ENCODE results near the gene MEIS2.
A peak's percentile ranks its signal among the peaks of the same experiment; 100 is the strongest.
"Not testable (repeated sequence)": the region's sequence is repeated elsewhere in the genome, so short reads cannot be mapped to it uniquely, and the experiment has no call there.

The MEIS2 gene

GRCh38 chr15:37008205-37008604 is 92.1 kb downstream of the MEIS2 start:
- DNase-seq (ENCODE audit: low read depth): no peak

DNA sequence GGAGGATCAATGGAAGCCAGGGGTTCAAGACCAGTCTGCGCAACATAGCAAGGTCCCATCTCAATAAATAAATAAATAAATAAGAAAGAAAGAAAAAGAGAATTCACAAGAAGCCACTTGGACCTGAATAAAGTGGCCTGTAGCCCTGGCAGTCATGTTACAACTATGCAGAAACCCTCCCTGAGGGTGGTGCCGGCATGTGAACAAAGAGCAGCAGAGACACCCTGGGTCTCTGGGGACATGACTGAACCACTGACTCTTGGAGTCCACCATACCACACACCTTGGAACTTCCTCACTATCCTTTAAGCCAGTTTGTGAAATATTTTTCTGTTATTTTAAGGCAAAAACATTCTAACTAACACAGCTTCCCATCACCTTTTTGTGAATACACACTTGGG is 93.0 kb downstream of the MEIS2 start:
- DNase-seq (ENCODE audit: low read depth): no peak

DNA sequence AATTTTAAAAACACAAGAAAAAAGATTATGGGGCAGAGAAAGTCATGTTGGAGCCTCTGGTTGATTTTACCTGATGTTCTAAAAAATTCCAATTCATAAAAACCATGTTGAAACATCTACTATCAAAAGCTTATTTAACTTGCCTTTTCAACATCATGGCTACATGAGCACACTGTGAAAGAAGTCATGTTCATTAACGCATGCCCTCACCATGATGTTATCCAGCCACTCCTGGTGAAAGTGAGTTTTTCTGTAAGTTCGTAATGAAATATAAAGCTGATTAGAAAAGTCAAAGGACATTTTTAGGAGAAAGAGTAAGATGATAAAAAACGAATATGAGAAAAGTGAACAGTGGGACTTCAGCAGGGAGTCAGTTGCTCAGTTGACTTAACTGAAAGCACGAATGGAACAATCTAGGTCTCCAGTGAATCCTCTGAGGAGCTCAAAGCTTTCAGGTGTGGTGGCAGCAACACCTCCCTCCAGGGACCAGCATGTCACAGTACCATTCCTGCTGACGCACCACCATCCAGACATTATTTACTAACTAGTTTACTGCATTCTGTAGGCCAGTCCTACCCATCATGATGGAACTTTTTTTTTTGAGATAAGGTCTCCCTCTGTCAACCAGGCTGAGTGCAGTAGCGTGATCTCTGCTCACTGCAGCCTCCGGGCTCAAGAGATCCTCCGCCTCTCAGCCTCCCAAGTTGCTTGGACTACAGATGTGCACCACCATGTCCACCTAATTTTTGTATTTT is 95.2 kb downstream of the MEIS2 start:
- DNase-seq (ENCODE audit: low read depth): no peak

GRCh38 chr15:37004373-37004869 is 95.9 kb downstream of the MEIS2 start:
- no peak for DNase-seq (ENCODE audit: low read depth)

GRCh38 chr15:37002041-37002672 is 98.2 kb downstream of the MEIS2 start:
- no peak for DNase-seq (ENCODE audit: low read depth)

- no peak for DNase-seq (ENCODE audit: low read depth)
These were observed 98.9 kb downstream of the MEIS2 start for GRCh38 chr15:37001417-37001816.

DNA sequence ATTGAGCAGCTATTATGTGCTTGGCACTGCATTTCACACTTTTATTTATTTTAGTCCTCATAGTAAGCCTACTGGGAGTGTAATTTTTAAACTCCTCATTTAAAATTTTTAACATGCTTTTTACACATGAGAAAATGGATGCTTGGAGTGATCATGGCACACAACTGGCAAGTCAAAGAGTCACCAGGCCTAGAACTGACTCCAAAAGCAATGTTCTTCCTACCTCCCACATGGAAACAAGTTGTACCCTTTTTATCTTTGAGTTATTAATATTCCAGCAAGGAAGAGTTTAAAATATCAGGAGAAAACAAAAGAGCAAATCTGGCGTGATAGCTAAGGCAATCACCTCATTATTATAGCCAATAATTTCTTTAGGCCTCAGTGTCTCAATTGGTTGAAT is 100.6 kb downstream of the MEIS2 start:
- no peak for DNase-seq (ENCODE audit: low read depth)

DNA sequence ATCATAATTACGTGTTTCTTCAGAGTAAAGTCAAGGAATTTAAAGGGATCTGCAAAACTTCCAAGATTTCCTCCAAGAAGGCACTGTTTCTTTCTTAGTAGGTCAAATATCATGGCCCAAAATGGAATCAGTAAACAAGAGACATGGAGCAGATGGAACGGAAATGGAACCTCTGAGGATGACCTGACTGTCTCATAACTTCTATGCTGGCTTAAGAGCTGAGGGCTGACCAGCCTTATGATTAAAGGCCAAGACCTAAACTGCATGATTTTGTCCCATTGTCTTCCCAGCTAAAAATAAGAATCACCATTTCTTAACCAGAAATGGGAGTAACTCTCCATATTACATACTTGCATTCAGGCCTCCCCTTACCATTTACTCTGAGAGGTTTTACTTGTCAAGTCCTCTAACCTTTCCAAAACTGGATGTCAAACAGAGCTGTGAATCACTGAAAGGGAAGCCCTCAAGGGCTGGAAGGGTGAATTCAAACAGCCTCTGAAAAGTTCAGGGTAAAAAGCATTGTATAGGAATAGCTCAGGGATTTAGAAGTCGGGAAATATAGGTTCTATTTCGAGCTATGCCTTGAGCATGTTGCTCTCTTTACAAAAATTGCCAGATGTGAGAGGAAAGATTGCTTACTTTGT is 103.7 kb downstream of the MEIS2 start:
- no peak for DNase-seq (ENCODE audit: low read depth)

DNA sequence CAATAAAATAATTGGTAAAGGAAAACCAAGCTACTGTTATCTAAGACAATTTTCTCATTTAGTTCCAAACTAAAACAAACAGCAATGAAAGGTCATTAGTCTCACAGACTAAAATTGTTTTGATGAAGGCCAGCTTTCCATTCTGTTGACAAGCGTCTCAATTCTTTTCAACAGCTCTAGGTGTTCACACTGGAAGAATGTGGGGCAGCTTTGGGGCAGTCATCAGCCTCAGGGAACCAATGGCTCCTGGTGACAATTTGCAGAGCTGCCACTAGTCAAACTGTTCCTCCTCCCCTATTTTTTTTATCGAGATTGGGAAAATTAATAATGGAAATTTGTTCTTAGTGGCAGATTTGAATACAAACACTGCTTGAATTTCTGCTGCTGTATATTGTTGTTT is 104.2 kb downstream of the MEIS2 start:
- DNase-seq (ENCODE audit: low read depth): no peak

- no peak for DNase-seq (ENCODE audit: low read depth)
These were observed 105.6 kb downstream of the MEIS2 start for GRCh38 chr15:36994790-36995189.

DNA sequence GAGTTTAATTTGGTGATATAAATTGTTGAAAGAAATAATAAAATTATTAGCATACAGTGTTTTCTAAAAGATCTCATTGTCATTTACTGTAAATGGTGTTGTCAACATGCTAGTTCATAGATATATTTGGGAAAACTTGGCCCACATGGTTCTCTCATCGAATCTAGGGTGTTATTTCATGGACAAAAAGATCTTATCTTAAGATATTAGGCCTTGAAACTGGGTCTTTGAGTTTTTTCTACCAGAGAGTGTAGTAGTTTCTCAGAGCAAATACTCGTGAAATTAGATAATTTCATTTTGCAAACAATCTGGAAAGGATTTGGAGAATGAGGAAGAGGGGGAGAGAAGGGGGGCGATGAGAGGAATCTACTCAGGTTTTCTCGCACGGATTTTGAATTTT is 107.9 kb downstream of the MEIS2 start:
- DNase-seq (ENCODE audit: low read depth): no peak

DNA sequence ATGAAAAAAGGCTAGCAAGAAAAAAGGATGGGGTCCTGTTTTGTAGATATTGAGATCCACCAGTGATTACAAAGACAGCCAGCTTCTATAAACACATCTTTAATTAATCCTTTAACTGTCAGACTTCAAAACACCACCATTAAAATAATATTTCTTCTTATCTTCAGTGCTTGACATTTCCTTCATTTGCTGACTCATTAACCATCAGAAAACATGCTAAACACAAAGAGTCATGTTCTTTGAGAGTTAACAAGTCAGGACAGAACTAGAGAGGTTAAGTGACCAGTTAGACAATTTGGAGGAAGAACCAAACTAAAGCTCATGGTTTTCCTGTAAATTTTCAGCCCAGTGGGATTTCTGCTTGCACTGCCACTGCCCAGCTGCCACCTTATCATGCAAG is 111.4 kb downstream of the MEIS2 start:
- no peak for DNase-seq (ENCODE audit: low read depth)

- peak; percentile 21 for DNase-seq (ENCODE audit: low read depth)
These were observed 117.9 kb downstream of the MEIS2 start for GRCh38 chr15:36982430-36982829.

- DNase-seq (ENCODE audit: low read depth): not testable (repeated sequence)
These were observed 120.1 kb downstream of the MEIS2 start for GRCh38 chr15:36980281-36980680.

DNA sequence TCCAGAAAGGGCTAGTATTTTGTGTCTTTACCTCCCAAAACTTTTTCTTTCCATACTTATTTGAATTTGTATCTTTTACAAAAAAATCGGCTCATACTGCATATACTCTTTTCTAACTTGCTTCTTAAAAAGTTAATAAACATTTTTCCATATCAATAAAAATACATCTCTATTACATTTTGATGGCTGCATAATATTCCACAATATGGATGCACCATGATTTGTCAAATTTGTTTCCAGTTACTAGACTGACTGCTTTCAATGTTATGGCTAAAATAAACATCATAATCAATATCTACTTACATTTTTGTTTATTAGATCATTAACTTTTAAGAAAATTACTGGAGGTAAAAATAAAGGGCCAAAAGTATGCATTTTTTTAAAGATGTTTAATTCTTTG is 121.7 kb downstream of the MEIS2 start:
- DNase-seq (ENCODE audit: low read depth): no peak

- no peak for DNase-seq (ENCODE audit: low read depth)
These were observed 122.2 kb downstream of the MEIS2 start for GRCh38 chr15:36978126-36978525.

DNA sequence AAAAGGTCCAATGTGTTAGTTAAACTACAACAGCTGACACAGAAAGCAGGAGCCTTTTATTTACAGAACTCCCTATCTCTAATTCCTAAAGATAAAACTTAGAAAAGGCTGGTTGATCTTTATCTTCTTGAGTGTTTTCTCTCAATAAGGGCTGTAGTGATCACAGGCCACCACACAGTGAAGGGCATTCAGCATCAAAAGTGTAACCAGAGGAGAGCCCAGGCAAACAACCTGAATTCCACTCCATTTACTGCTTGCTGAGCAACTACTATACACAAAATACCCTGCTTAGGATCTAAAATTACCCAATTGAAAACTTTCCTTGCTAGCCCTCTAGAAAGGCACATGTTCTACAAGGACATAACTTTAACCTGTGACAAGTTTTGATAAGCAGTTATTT is 122.7 kb downstream of the MEIS2 start:
- no peak for DNase-seq (ENCODE audit: low read depth)

GRCh38 chr15:36972704-36973103 is 127.6 kb downstream of the MEIS2 start:
- DNase-seq (ENCODE audit: low read depth): no peak

DNA sequence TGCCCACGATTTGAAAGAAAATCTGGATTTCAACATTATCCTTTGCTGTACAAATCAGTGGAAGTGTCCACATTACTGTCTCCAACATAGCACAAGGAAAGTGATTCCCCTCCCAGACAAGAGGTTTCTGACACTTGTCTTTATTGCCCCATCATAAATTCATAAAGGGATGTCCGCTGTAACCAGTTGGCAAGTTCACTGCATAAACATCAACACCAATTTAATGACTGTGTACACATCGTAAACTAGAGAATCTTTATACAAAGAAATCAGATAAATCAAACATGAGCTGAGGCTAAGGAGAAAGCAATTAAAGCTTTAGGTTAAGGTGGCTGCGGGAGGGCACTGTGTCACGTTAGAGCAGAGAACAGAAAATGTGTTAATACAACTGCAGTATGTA is 129.8 kb downstream of the MEIS2 start:
- no peak for DNase-seq (ENCODE audit: low read depth)

DNA sequence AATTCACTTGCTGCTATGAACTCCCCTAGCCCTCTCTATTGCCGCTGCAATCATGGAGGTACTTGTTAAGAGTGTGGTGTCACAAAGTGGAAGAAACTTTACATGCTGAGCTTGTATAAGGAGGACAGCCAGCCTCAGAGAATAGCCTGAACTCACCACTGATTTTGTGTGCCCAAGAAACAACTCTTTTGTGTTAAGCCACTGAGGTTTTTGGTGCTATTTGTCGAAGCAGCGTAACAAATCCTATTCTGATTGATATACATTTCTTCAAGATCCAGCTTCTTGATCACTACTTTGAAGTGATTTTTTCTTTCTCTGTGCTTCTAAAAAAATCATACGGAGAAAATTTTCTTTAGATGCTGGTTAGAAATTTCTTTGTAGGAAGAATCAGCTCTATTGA is 132.4 kb downstream of the MEIS2 start:
- no peak for DNase-seq (ENCODE audit: low read depth)

DNA sequence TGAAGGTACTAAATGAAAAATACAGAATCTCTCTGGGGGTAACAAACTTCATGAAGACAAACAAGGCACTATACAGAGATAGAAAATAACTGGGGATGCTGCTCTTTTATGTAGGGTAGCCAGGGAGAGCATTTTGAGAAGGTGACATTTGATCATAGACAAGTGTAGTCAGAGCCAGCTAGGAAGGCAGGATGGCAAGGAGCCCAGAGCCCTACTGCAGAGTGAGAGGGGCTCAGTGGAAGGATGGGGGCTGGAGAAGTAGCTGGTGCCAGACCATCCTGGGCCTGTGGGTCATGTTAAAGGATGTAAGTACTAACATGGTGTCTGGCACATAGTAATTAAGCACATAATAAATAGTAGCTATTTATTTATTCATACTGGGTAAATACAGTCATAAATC is 133.6 kb downstream of the MEIS2 start:
- DNase-seq (ENCODE audit: low read depth): no peak

GRCh38 chr15:36965570-36966342 is 134.6 kb downstream of the MEIS2 start:
- DNase-seq (ENCODE audit: low read depth): no peak

DNA sequence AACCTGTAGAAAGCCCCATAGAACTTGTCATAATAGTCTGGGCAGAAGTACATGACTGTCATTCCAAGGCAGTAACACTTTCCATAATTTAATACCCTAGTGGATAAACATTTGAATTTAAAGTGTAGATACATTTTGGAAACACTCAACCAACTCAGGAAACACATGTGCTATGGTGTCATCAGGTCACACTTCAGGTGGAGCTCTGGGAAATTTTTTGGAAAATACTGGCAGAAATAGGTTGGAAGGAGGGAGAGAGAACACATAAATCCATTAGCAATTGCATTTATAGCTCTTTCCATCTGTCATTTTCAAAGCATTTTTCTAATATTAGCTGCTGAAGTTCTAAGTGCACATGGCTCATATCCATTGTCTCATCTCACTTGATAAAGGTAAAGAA is 135.7 kb downstream of the MEIS2 start:
- no peak for DNase-seq (ENCODE audit: low read depth)
